Ovary (tissue), 9 donors: ENCODE results near the gene ATF7. TPM values are rescaled to one million over a fixed set of nuclear protein-coding genes. Genes with fewer than 3 reads are reported as not detected.

ENCODE experiments used
- DNase-seq, 5 donors: peaks; one replicate each; pipeline ENCODE4 v3.0.0-alpha.2; 2019 to 2020
- H3K27ac ChIP-seq, 2 donors: fragments of 200-600 bp; one replicate each; pipeline versions ENCODE4 v1.5.1 to v1.8.0; 2019 to 2022
- H3K27me3 ChIP-seq: fragments of 200-600 bp; one replicate; pipeline ENCODE4 v1.8.0; 2022
- H3K36me3 ChIP-seq: fragments of 200-600 bp; sonication (generic); one replicate; pipeline ENCODE4 v1.5.1; 2019
- H3K4me1 ChIP-seq: one replicate; pipeline ENCODE4 v1.8.1; 2013; ENCODE audit warnings: mild to moderate bottlenecking, moderate library complexity; ENCODE audit not compliant: insufficient read depth
- H3K4me3 ChIP-seq: fragments of 200-600 bp; sonication (generic); one replicate; pipeline ENCODE4 v1.5.1; 2017
- H3K9me3 ChIP-seq, 2 donors: fragments of 200-600 bp in 1 of 2; sonication (generic) in 1 of 2; one replicate each; pipeline versions ENCODE4 v1.5.1 to v1.8.1; 2013 to 2019; ENCODE audit warnings: mild to moderate bottlenecking in 1 of 2, moderate library complexity in 1 of 2
- EP300 ChIP-seq: sonication (generic); formaldehyde crosslinking; IDR thresholded peaks from one replicate; pipeline ENCODE4 v1.6.1; 2017; ENCODE audit warnings: antibody characterized with exemption
- POLR2A ChIP-seq: fragments of 450-650 bp; IDR thresholded peaks from one replicate; pipeline ENCODE4 v1.6.1; 2017; ENCODE audit warnings: antibody characterized with exemption, mild to moderate bottlenecking, moderate library complexity
- WGBS, 3 donors: extraction: QIAGEN DNeasy Blood & Tissue Kit in 1 of 3; methylation state at CpG; one replicate each; pipeline versions ENCODE4 v1.1.5 to v1.1.7; 2013 to 2017; 5-methylcytosine and 5-hydroxymethylcytosine counted together
- intact Hi-C, 4 donors: fragments of 100-400 bp; cut with DNase I; formaldehyde crosslinking; loops; one replicate each; pipeline versions ENCODE4 v1.11.0 to v1.15.1; 2022 to 2023
- polyA plus RNA-seq, 2 donors: library from polyadenylated mRNA; stranded (reverse); fragments of 200-250 nt in 1 of 2; fragments of 350-450 nt in 1 of 2; fragmentation: Illumina TruSeq in 1 of 2; extraction: RNeasy Lipid Tissue Mini Kit (QIAGEN cat#74804) in 1 of 2; gene quantifications; one replicate each; pipeline ENCODE4 v1.2.3, GENCODE V29; 2013 to 2014
- total RNA-seq, 7 donors: library from RNA; depleted of rRNA in 2 of 7; stranded (reverse); fragments of >200 nt in 2 of 7; fragmentation: NEBNext Ultra II Directional in 3 of 7; extraction: Animal tissue kit (Norgen Biotek cat#: 25700) in 3 of 7; gene quantifications; one replicate each; pipeline versions ENCODE4 v1.1.0 to v1.2.4, GENCODE V29; 2016 to 2023
- TF ChIP-seq, protein P1 (sequence below), 3 donors: fragments of 450-650 bp in 2 of 3; fragments of 200-600 bp in 1 of 3; IDR thresholded peaks; one replicate each; pipeline versions ENCODE4 v1.5.1 to v1.8.0; 2016 to 2022; ENCODE audit warnings: antibody characterized with exemption in 3 of 3, mild to moderate bottlenecking in 1 of 3
- donor health status: DM: no; HTN: no; CAD: no; lungs with moderate emphysema.
- donor health status: DM: no; HTN: no; CAD: no.
- donor health status: Bipolar disorder and iron deficiency.
- donor health status: DM: yes; HTN: yes; CAD: no.
- donor health status: DM: no; HTN: no; CAD: no.
- donor health status: DM: yes; HTN: yes; CAD: no.

ATF7 gene
- total and polyA plus RNA-seq, 9 donors: 19.8 to 68.5 (median 41.3) TPM

DNA sequence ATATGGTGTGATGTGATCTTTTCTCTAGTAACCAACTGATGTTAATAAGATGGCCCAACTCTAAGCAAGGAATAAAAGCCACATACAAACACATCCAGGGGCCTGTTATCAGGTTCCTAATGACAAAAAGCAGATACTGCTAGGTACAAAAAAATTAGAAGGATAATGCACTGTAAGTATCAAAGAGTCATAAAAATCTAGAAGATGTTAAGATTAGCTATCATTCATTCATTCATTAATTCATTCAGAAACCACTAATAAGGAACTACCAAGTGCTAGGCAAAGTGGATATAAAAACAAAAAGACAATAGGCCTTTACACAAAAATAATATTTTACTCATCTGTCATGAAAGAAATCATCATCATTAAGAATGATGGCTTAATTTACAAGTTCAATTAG, 21.6 kb downstream of the ATF7 start:
- peaks cover 1% of the 10 kb centered on the region for H3K4me1 ChIP-seq
- intact Hi-C loops: no loop called here
- no peak for DNase-seq
- TF ChIP-seq, protein P1, sequence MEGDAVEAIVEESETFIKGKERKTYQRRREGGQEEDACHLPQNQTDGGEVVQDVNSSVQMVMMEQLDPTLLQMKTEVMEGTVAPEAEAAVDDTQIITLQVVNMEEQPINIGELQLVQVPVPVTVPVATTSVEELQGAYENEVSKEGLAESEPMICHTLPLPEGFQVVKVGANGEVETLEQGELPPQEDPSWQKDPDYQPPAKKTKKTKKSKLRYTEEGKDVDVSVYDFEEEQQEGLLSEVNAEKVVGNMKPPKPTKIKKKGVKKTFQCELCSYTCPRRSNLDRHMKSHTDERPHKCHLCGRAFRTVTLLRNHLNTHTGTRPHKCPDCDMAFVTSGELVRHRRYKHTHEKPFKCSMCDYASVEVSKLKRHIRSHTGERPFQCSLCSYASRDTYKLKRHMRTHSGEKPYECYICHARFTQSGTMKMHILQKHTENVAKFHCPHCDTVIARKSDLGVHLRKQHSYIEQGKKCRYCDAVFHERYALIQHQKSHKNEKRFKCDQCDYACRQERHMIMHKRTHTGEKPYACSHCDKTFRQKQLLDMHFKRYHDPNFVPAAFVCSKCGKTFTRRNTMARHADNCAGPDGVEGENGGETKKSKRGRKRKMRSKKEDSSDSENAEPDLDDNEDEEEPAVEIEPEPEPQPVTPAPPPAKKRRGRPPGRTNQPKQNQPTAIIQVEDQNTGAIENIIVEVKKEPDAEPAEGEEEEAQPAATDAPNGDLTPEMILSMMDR (IDR thresholded peaks at IDR 0.05): no peak
- TF ChIP-seq POLR2A (no peak), EP300 (no peak)
- no peak overlapping the region for H3K4me3 ChIP-seq
- H3K27me3 ChIP-seq: no peaks in the 10 kb centered on the region
- no peaks in the 10 kb centered on the region for H3K9me3 ChIP-seq
- H3K36me3 ChIP-seq: no peaks in the 10 kb centered on the region
- H3K27ac ChIP-seq: no peak overlapping the region

DNA sequence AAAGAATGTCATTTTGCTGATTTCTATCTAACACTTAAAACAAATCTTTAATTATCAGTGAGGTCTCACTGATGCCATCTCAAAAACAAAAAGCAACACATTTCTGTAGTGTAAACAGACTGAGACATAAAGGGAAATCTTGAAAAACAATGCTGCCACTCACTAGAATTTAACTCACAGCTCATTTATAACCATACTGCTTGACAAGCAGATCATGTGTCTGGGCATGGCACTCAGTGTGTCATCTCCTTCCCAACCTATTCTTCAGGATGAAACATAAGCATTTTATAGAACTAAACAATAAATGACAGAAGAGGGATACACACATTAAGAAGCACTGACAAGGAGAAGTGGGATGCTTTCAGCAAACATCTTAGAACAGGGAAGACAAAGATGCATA, 22.4 kb downstream of the ATF7 start:
- peaks cover 1% of the 10 kb centered on the region for H3K4me1 ChIP-seq

DNA sequence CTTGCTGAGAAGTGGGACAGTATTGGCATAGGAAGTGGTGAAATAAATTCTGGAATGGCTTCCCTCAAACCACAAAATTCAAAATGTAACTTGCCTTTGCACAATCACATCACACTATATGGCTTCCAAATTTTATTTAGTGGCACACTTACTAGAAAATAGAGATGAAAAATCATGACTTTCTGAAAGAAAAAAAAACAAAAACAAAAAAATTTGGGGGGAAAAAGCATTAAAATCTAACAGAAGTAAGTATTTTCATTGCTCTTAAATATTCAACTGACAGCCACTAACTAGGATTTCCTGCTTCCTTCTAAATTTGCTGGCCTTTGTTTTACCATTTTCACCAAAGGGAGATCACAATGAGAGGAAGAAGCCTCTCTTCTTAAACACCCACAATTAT, 23.0 kb downstream of the ATF7 start:
- Histone ChIP-seq H3K27me3 (no peaks in the 10 kb centered on the region), H3K4me3 (no peak overlapping the region), H3K36me3 (no peaks in the 10 kb centered on the region), H3K27ac (no peak overlapping the region), H3K4me1 (peaks cover 1% of the 10 kb centered on the region), H3K9me3 (no peaks in the 10 kb centered on the region)
- TF ChIP-seq POLR2A (no peak), EP300 (no peak)
- TF ChIP-seq, protein P1 (IDR thresholded peaks at IDR 0.05): no peak
- intact Hi-C loops: no loop called here
- DNase-seq: no peak

More for the DNA sequence above, 22.4 kb downstream of the ATF7 start:
- Histone ChIP-seq H3K27ac (no peak overlapping the region), H3K9me3 (no peaks in the 10 kb centered on the region), H3K36me3 (no peaks in the 10 kb centered on the region), H3K4me3 (no peak overlapping the region), H3K27me3 (no peaks in the 10 kb centered on the region)
- TF ChIP-seq, protein P1 (IDR thresholded peaks at IDR 0.05): no peak
- TF ChIP-seq EP300: no peak
- TF ChIP-seq POLR2A: no peak
- intact Hi-C loops: no loop called here
- no peak for DNase-seq

DNA sequence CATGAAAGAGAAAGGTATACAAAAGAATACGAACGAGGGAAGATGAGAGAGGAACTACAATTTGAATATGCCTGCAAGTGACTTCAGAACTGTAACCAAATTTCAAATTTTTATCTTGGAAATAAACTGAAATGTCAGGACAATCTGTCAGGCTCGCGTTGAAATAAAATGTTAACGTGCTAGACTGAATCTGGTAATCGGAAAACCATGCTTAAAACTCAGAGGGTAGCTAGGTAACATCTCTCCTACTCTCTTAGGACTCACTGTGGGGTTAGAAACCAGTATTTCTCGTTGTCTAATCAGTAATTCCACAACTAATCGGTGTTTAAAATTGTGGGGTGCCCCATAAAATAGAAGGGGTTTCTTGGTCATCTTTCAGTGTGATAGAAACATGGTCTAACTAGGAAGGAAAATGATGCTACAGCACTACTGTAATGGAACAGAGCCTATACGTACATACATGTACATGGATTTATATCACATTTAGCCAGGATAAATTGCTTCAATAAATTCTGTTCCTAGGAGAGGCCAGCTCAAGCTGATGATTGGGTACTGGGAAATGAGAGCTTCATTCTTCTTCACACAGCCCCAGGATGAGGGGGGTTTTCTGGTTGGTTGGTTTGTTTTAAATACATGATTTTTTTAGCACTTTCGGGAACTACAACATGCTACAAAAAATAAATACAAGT, 23.9 kb downstream of the ATF7 start:
- no peak for DNase-seq
- intact Hi-C loops: no loop called here
- no peaks in the 10 kb centered on the region for H3K36me3 ChIP-seq
- 38 to 42% (median 41%) methylated on average over 10 of the region's 10 CpGs for WGBS, 3 donors
- H3K27me3 ChIP-seq: no peaks in the 10 kb centered on the region
- H3K9me3 ChIP-seq: no peaks in the 10 kb centered on the region
- peaks cover 1% of the 10 kb centered on the region for H3K4me1 ChIP-seq
- TF ChIP-seq POLR2A: no peak
- no peak for TF ChIP-seq EP300
- TF ChIP-seq, protein P1 (IDR thresholded peaks at IDR 0.05): no peak
- H3K4me3 ChIP-seq: no peak overlapping the region
- H3K27ac ChIP-seq: peak overlapping the region in 1 of 2 donors; percentile 19
